Stimulated activated CD4-positive, alpha-beta T cell treated with anti-CD3 and anti-CD28 coated beads, Interleukin-15, amount 100 ng/mL, for 48 hours (primary cell): ENCODE data around the gene ADCY3.

Source experiments
- DNase-seq, 2 donors: peaks; one replicate each; pipeline ENCODE4 v3.0.0-alpha.2; 2020; ENCODE audit warnings: low read depth in 2 of 2

ADCY3 gene

GRCh38 chr2:24875272-24875671, 44.8 kb downstream of the ADCY3 start:
- no peak for DNase-seq

GRCh38 chr2:24874035-24874434, 46.0 kb downstream of the ADCY3 start:
- DNase-seq, result no peak

- DNase-seq, result no peak
Observed at GRCh38 chr2:24873619-24874018, 46.4 kb downstream of the ADCY3 start.

- DNase-seq, result no peak
Observed at GRCh38 chr2:24872344-24873115, 47.5 kb downstream of the ADCY3 start.

DNA sequence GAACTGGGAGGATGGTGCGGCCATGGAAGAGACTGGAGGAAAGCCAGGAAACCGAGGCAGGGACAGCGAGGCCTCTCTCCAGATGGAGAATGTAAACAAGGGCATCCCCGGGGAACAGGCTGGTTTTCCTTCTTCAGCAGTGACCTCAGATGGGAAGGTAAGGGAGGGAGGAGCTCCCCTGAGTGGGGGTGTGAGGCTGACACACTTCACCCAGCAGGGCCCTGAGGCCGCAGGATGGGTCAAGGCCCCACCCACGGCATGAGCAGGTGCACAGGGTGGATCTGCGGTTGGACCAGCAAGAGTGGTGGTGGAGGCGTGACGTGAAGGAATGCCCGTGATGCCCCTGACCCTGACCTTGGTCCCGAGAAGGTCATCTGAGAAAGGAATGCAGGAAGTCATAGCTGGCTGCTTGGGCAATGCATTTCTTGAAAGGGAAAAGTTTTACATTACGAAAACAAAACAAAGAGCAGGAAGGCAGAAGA, 48.1 kb downstream of the ADCY3 start:
- DNase-seq, result no peak

GRCh38 chr2:24870891-24871705, 48.9 kb downstream of the ADCY3 start:
- DNase-seq, result no peak

- no peak for DNase-seq
Observed at GRCh38 chr2:24870440-24870839, 49.6 kb downstream of the ADCY3 start.

GRCh38 chr2:24866946-24867345, 53.1 kb downstream of the ADCY3 start:
- no peak for DNase-seq

DNA sequence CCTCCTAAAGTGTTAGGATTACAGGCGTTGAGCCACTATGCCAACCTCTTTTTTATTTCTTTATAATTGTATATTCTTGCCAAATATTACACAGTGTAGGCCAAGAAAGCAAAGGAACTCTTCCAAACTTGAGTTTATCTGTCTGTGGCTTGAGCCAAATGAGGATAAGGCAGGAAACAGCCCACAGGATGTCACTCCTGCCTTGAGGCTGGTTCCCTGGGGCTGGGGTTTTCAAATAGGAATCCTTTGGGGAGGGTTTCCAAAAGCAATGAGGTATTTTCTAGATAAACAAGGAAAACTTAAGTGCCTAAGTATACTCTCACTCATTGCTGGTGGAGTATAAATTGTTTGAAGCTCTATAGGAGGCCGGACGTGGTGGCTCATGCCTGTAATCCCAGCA, 56.4 kb downstream of the ADCY3 start:
- no peak for DNase-seq

- DNase-seq, result no peak
Observed at GRCh38 chr2:24861500-24861899, 58.5 kb downstream of the ADCY3 start.

- DNase-seq, result no peak
Observed at GRCh38 chr2:24860631-24861030, 59.4 kb downstream of the ADCY3 start.

- no peak for DNase-seq
Observed at GRCh38 chr2:24859968-24860600, 60.0 kb downstream of the ADCY3 start.

GRCh38 chr2:24858996-24859395, 61.0 kb downstream of the ADCY3 start:
- no peak for DNase-seq

- DNase-seq, result no peak
Observed at GRCh38 chr2:24857746-24858145, 62.3 kb downstream of the ADCY3 start.

- no peak for DNase-seq
Observed at GRCh38 chr2:24856791-24857211, 63.2 kb downstream of the ADCY3 start.

DNA sequence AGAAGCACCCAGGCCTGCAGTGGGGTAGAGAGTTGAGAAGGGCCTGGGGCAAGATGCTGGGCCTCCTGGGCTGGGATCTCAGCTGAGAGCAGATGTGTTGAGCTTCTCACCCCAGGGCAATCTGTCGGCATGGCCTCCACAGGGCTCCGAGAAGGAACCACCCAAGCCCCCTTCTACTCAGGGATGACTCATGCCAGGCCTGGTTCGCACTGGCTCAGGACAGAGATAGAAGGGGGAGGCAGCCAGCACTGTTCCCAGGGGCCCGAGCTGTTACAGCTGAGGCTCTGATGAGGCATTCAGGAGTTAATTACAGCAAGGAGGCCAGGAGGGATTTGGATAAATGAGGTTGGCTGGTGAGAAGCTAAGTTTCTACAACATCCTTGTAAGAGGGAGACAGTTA, 64.3 kb downstream of the ADCY3 start:
- DNase-seq, result no peak

DNA sequence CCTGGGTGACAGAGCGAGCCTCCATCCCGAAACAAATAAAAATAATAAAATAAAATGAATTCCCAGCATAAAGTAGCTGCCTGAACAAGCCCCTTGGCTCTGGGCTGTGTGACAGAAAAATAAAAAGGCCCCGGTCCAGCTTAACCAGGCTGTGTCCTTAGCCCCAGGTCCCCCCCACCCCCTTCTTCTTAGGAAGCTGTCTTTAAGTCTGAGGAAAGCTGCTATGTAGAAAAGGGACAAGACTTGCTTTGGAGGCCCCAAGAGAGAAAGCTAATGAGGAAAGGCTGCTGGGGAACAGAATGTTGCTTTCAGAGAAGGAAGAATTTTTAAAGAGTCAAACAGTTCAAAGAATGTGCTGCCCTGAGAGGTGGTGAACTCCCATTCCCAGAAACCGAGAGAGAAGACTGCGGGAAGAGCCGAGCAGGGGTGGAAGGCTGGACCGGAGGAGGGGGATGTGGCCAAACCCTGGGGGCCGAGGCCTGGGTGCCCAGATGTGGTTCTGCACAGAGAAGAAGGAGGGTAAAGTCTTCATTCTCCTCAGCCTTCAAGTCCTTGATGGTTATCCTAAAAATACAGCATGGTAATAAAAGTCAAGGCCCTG, 64.9 kb downstream of the ADCY3 start:
- DNase-seq, result no peak

DNA sequence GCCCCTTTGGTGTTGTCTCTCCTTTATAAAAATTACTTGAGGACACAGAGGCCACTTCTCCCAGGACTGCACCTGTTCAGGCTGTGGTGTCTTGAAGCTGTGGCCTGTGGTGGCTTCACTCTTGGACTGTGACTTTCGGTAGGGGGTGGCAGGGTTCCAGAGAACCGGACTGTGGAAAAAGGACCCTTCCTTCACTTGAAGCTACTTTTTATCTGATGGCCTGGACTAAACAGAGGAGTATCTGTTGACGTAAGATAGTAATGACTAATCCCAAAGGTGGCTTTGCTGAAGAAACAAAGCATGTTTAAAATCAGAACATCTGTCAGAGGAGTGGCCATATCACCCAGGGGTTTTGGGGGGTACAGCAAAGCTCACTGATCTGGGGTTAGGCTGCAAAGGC, 66.0 kb downstream of the ADCY3 start:
- DNase-seq, result no peak

DNA sequence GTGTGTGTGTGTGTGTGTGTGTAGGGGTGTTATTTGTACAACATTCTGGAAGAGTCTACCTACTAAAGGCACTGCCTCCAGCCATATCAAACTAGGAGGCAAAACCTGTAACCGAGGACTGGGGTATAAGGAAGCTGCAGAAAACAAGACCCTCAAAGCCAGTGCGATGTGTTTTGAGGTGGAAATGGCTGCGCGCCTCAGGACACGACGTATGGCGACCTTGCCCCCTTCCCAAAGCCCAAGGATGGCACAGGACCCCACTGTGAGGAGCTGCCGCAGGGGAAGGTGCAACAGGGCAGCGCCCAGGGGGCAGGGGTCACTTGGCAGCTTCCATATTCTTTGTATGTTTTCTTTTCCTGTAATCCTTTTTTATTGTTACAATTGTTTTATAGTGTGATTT, 67.0 kb downstream of the ADCY3 start:
- DNase-seq, result no peak

DNA sequence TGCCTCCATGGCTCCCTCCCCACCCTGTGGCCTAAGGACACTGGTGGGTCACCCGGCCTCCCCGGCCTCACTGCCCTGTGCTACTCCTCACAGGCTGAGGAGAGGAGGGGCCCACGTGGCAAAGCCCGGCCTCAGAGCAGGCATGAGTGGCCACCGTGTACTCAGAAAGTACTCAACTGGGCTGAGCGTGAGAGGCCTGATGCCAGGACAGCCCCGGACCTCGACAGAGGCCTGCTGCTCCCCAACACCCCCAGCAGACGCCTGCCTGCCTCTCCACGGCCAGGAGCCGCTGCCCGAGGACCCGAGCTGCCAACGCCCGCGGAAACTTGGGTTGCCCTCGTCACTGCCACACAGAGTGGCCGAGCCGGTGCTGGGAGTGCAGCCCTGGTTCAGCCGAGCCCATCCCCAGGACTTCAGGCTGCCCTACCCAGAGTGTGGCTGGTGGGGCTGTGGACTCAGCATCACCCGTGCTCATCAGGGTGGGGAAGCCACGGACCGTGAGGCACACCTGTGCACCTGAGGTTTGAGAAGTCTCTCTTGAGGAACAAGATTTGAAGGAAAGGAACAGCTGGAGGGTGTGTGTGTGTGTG, 67.5 kb downstream of the ADCY3 start:
- DNase-seq, result no peak

DNA sequence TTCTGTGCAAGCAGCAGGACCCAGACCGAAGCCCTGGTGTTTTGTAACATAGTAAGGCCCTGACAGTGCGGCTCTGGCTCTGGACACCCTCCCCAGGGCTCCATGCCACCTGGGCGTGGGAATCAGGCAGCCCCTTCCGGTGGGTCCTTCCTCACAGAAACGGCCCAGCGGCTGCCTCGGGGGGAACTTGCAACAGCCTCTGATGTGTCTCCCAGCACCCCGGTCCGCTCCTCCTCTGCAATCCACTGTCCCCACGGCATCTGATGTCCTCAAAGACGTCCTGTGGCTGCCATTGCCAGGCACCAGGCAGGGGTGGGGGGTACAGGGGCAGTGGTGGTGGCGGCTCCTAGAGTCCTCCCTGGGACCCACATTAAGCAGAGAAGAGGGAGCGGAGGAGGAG, 68.0 kb downstream of the ADCY3 start:
- DNase-seq, result no peak

DNA sequence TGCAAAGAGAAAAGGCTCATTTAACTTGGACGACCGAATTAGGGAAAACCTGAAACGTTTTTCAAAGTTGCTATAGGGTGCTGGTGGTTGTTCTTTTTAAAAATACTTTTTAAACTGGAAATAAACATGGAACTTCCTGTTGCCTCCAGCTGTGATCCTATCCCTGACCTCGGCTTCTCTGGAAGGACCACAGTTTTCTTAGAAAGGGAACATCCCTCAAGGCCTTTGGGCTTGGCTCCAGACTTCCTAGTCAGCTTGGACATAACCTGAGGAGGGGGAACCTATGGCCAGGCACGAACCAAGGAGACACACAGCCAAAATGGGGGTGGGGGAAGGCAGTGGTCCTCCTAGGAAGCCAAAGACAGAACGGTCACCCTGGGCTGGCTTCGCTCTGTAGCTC, 69.1 kb downstream of the ADCY3 start:
- DNase-seq, result no peak
